Ishikawa (cell line): ENCODE data around the gene ARL8A.

Experiments
- CEBPB ChIP-seq: IDR thresholded peaks from 2 replicates; pipeline ENCODE4 v1.6.1; 2012
- EGR1 ChIP-seq: IDR thresholded peaks from 2 replicates; pipeline ENCODE4 v1.6.1; 2012
- EP300 ChIP-seq: IDR thresholded peaks from 2 replicates; pipeline ENCODE4 v1.6.1; 2012; ENCODE audit warnings: borderline replicate concordance
- RAD21 ChIP-seq: IDR thresholded peaks from 2 replicates; pipeline ENCODE4 v1.6.1; 2012; ENCODE audit warnings: low read depth
- REST ChIP-seq: IDR thresholded peaks from 2 replicates; pipeline ENCODE4 v1.6.1; 2012; ENCODE audit warnings: low read depth, mild to moderate bottlenecking
- TAF1 ChIP-seq: IDR thresholded peaks from 2 replicates; pipeline ENCODE4 v1.6.1; 2012; ENCODE audit warnings: low read depth, mild to moderate bottlenecking
- TCF12 ChIP-seq: IDR thresholded peaks from 2 replicates; pipeline ENCODE4 v1.6.1; 2012; ENCODE audit warnings: low read depth
- TEAD4 ChIP-seq: IDR thresholded peaks from 2 replicates; pipeline ENCODE4 v1.6.1; 2012
- YY1 ChIP-seq: IDR thresholded peaks from 2 replicates; pipeline ENCODE4 v1.6.1; 2012; ENCODE audit warnings: low read depth

GRCh38 chr1:202164271-202165037, 19.9 kb upstream of the ARL8A start:
- no peak for TF ChIP-seq CEBPB
- TF ChIP-seq TEAD4: no peak
- TF ChIP-seq TAF1: no peak
- no peak for TF ChIP-seq EGR1
- TF ChIP-seq RAD21: no peak
- no peak for TF ChIP-seq TCF12
- TF ChIP-seq EP300: no peak
- TF ChIP-seq REST: no peak
- TF ChIP-seq YY1: no peak
